Prostate gland (tissue), 2 donors: Measurements from ENCODE around the gene SHROOM3. TPM values are rescaled to one million over a fixed set of nuclear protein-coding genes. Genes with fewer than 3 reads are reported as not detected.

ENCODE experiments used
- DNase-seq: peaks from one replicate; pipeline ENCODE4 v3.0.0-alpha.2; 2019; ENCODE audit warnings: low spot score
- H3K27ac ChIP-seq, 2 donors: fragments of 200-600 bp; sonication (generic); 2 replicates each; pipeline ENCODE4 v1.5.1; 2017 to 2019
- H3K27me3 ChIP-seq: fragments of 200-600 bp; sonication (generic); replicated peaks from 2 replicates; pipeline ENCODE4 v1.5.1; 2019; ENCODE audit not compliant: insufficient read depth
- H3K36me3 ChIP-seq, 2 donors: fragments of 200-600 bp; sonication (generic); 1 replicate in 1 of 2; 2 replicates in 1 of 2; pipeline versions ENCODE4 v1.5.1 to v1.8.1; 2017 to 2019
- H3K4me1 ChIP-seq: fragments of 200-600 bp; sonication (generic); replicated peaks from 2 replicates; pipeline ENCODE4 v1.5.1; 2019
- H3K4me3 ChIP-seq, 2 donors: fragments of 200-600 bp; sonication (generic); 2 replicates each; pipeline ENCODE4 v1.5.1; 2017 to 2019
- H3K9me3 ChIP-seq: fragments of 200-600 bp; sonication (generic); 2 replicates; pipeline ENCODE4 v1.5.1; 2017
- CTCF ChIP-seq, 4 experiments: fragments of 200-600 bp in 2 of 4; fragments of 450-650 bp in 2 of 4; sonication (generic) in 2 of 4; IDR thresholded peaks; 1 replicate in 3 of 4; 2 replicates in 1 of 4; pipeline ENCODE4 v1.5.1; 2016 to 2019; ENCODE audit warnings: antibody characterized with exemption in 4 of 4, mild to moderate bottlenecking in 2 of 4, moderate library complexity in 2 of 4
- POLR2A ChIP-seq: fragments of 450-650 bp; IDR thresholded peaks from one replicate; pipeline ENCODE4 v1.6.1; 2016; ENCODE audit warnings: antibody characterized with exemption, mild to moderate bottlenecking
- POLR2AphosphoS5 ChIP-seq: sonication (generic); formaldehyde crosslinking; IDR thresholded peaks from one replicate; pipeline ENCODE4 v1.6.1; 2017; ENCODE audit warnings: antibody characterized with exemption
- WGBS: methylation state at CpG from one replicate; pipeline ENCODE4 v1.1.5; 2018; 5-methylcytosine and 5-hydroxymethylcytosine counted together
- intact Hi-C: fragments of 100-400 bp; cut with DNase I; formaldehyde crosslinking; loops from one replicate; pipeline ENCODE4 v1.14.2; 2022
- total RNA-seq, 2 donors: library from RNA; depleted of rRNA; stranded (reverse); fragments of >200 nt; gene quantifications; one replicate each; pipeline ENCODE4 v1.1.0, GENCODE V29; 2016

The SHROOM3 gene
- total RNA-seq, 2 donors from 2014 or later: 107 to 137 TPM

DNA sequence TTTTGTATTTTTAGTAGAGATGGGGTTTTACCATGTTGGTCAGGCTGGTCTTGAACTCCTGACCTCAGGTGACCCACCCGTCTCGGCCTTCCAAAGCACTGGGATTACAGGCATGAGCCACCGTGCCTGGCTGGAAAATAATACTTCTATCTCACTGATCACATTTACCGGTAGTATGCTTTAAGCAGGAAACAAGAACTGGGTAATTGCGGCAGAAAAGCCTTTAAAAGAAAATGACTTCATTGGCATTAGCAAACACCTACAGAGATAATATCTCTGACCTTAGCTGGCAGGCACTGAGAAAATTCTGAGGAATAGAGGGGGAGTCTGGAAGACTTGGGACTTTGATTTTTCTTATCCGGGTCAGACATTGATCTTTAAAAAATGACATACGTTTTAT lies 78.5 kb downstream of the SHROOM3 start:
- intact Hi-C loops: loop anchor here (5.0 to 10.0 kb wide), 4 partner anchors 111 to 691 kb away; no protein-coding TSS in a partner anchor
- Histone ChIP-seq H3K36me3 (no peaks in the 10 kb centered on the region), H3K4me1 (no peaks in the 10 kb centered on the region), H3K27ac (no peak overlapping the region), H3K27me3 (no peaks in the 10 kb centered on the region), H3K9me3 (no peaks in the 10 kb centered on the region), H3K4me3 (no peak overlapping the region)
- no peak for DNase-seq
- no peak for TF ChIP-seq CTCF (IDR thresholded peaks at IDR 0.05)
- TF ChIP-seq POLR2AphosphoS5: no peak
- no peak for TF ChIP-seq POLR2A
- WGBS: 62% methylated on average over 7 of the region's 7 CpGs

GRCh38 chr4:76514087-76514486 lies 79.1 kb downstream of the SHROOM3 start:
- H3K4me1 ChIP-seq: no peaks in the 10 kb centered on the region
- no peak overlapping the region for H3K4me3 ChIP-seq
- no peaks in the 10 kb centered on the region for H3K9me3 ChIP-seq
- no peaks in the 10 kb centered on the region for H3K27me3 ChIP-seq
- TF ChIP-seq POLR2AphosphoS5 (no peak), POLR2A (no peak), CTCF (IDR thresholded peaks at IDR 0.05) (no peak)
- H3K36me3 ChIP-seq: no peaks in the 10 kb centered on the region
- intact Hi-C loops: loop anchor here (5.0 to 10.0 kb wide), 4 partner anchors 111 to 691 kb away; no protein-coding TSS in a partner anchor
- DNase-seq: no peak
- H3K27ac ChIP-seq: no peak overlapping the region

DNA sequence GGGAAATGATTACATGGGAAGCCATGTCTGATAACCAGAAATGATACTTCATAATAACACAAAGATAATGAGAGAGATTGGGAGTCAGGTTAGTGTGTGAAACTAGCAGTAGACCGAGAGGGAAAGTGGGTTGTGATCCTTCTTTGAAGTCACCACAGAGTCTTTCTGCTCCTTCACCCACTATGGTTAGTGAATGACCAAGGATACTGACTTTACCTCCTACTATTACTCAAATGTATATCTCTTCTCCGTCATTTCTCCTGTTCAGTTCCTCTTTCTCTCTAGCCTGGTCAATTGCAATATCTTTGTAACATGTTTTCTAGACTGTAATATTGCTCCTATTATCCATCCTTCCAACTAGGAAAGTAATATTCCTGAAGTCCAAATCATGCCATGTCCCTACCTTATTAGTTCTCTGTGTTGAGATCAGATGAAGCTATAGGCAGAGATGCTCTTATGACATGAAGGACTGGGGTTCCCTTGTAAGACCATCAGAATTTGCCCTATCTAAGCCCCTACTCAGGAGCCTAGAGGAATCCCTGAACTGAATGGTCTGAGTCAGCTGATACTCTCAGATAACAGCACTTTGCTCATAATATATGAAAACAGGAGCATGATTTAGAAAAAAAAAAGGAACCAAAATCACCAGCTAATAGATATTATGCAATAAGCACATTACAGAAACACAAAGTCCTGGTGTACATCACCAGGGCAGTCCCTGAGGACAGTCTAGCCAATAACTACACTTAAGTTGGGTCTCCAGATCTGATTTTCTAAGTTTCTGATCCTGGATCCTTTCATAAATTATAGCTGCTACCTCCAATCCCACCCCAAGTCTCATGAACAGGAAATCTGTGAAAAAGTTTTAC lies 81.2 kb downstream of the SHROOM3 start:
- Histone ChIP-seq H3K27me3 (no peaks in the 10 kb centered on the region), H3K9me3 (no peaks in the 10 kb centered on the region), H3K27ac (no peak overlapping the region), H3K4me1 (no peaks in the 10 kb centered on the region), H3K4me3 (no peak overlapping the region), H3K36me3 (no peaks in the 10 kb centered on the region)
- intact Hi-C loops: loop anchor here (10.0 kb wide), 3 partner anchors 109 to 689 kb away; no protein-coding TSS in a partner anchor
- 96% methylated on average over 2 of the region's 2 CpGs for WGBS
- TF ChIP-seq POLR2AphosphoS5: no peak
- no peak for TF ChIP-seq POLR2A
- TF ChIP-seq CTCF (IDR thresholded peaks at IDR 0.05): no peak
- no peak for DNase-seq

- Histone ChIP-seq H3K9me3 (no peaks in the 10 kb centered on the region), H3K4me3 (no peak overlapping the region), H3K27ac (peak overlapping the region in 1 of 2 donors; percentile 54), H3K36me3 (no peaks in the 10 kb centered on the region), H3K27me3 (no peaks in the 10 kb centered on the region), H3K4me1 (no peaks in the 10 kb centered on the region)
- TF ChIP-seq CTCF (IDR thresholded peaks at IDR 0.05) (no peak), POLR2AphosphoS5 (no peak), POLR2A (no peak)
- no peak for DNase-seq
- intact Hi-C loops: loop anchor here (10.0 kb wide), 3 partner anchors 107 to 687 kb away; no protein-coding TSS in a partner anchor
- 18% methylated on average over 1 of the region's 1 CpG for WGBS
Measured at GRCh38 chr4:76518241-76518640, 83.2 kb downstream of the SHROOM3 start.

GRCh38 chr4:76523593-76523992 lies 88.6 kb downstream of the SHROOM3 start:
- Histone ChIP-seq H3K4me1 (no peaks in the 10 kb centered on the region), H3K27me3 (no peaks in the 10 kb centered on the region), H3K4me3 (no peak overlapping the region), H3K27ac (no peak overlapping the region), H3K9me3 (no peaks in the 10 kb centered on the region), H3K36me3 (no peaks in the 10 kb centered on the region)
- DNase-seq: peak; percentile 20
- intact Hi-C loops: no loop called here
- TF ChIP-seq POLR2A: no peak
- 54% methylated on average over 6 of the region's 6 CpGs for WGBS
